Measurements from ENCODE around the gene SLC23A1.

The SLC23A1 gene

DNA sequence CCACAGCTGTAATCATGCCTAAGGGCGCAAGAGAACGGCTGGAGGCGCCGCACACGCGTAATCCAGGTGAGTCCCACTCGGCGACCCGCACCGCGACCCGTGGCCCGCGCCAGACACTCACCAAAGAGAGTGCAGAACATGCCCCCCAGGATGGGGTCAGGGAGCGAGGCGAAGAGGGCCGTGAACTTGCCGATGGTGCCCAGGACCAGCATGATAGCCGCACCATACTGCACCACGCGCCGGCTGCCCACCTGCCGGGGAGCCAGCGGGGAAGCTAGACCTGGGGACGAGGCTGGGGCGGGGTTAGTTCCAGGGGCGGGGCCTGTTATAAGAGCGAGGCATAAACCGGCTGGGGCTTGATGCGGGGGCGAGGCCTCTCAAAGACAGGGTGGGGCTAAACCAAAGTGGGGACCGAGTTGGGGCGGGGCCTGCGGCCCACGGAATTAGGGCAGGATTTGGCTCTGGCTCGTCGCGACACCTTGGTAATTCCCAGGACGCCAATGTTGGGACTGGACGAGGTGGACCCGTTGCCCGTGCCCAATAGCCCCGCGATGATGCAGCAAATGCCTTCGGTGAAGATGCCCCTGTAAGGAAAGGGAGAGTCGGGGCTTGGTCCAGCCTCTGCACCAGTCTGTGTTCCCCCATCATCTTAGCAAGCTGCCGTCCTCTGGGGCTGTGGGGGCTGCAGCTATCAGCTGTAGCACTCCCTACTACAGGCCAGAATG is 4.8 kb downstream of the SLC23A1 start:
- no peak for DNase-seq
- TF ChIP-seq, protein P1, sequence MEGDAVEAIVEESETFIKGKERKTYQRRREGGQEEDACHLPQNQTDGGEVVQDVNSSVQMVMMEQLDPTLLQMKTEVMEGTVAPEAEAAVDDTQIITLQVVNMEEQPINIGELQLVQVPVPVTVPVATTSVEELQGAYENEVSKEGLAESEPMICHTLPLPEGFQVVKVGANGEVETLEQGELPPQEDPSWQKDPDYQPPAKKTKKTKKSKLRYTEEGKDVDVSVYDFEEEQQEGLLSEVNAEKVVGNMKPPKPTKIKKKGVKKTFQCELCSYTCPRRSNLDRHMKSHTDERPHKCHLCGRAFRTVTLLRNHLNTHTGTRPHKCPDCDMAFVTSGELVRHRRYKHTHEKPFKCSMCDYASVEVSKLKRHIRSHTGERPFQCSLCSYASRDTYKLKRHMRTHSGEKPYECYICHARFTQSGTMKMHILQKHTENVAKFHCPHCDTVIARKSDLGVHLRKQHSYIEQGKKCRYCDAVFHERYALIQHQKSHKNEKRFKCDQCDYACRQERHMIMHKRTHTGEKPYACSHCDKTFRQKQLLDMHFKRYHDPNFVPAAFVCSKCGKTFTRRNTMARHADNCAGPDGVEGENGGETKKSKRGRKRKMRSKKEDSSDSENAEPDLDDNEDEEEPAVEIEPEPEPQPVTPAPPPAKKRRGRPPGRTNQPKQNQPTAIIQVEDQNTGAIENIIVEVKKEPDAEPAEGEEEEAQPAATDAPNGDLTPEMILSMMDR (IDR thresholded peaks at IDR 0.05; ENCODE audit: low read depth, low read length) = no peak
- Histone ChIP-seq H3K4me3 (ENCODE audit: low read depth, low read length) (no peak overlapping the region), H3K27me3 (no peaks in the 10 kb centered on the region), H3K4me1 (peaks cover 6% of the 10 kb centered on the region), H3K36me3 (no peaks in the 10 kb centered on the region; the same call in 1 of the 2 replicates), H3K9me3 (no peaks in the 10 kb centered on the region)

DNA sequence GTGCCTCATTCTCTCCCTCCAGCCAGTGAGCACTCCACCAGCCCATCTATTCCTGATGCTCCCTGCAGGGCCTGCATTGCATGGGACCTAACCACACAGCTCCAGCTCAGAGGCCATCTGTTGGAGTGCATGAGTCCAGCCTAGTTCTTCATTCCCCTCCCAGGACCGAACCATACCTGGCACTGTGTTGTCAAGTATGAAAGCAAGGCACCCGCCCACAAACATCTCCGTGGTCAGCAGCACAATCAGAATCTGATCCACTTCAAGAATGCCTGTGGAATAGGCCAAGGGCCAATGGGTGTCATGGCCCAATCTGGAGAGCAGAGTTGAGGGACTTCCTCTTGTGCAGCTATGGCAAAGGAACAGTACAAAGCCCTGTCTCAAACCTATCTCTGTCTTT is 5.9 kb downstream of the SLC23A1 start:
- H3K9me3 ChIP-seq = no peaks in the 10 kb centered on the region
- no peak overlapping the region for H3K4me3 ChIP-seq (ENCODE audit: low read depth, low read length)
- DNase-seq = no peak
- H3K4me1 ChIP-seq = no peaks in the 10 kb centered on the region
- H3K27me3 ChIP-seq = no peaks in the 10 kb centered on the region
- TF ChIP-seq, protein P1 (IDR thresholded peaks at IDR 0.05; ENCODE audit: low read depth, low read length) = no peak
- peaks cover 6% of the 10 kb centered on the region for H3K36me3 ChIP-seq

DNA sequence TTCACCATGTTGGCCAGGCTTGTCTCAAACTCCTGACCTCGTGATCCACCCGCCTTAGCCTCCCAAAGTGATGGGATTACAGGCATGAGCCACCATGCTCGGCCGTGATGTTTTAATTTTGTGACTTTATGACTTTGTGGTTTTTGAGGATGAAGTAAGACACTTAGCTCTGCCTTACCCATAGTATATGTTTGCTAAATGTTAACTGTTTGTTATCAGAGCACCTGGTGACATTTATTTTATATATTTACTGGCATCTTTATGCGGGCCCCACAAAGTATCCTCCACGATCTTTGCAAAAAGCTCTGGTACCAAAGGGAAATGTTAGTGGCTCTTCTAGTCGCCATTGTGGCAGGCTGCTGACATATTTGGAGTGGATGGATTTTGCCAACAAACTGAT is 6.7 kb downstream of the SLC23A1 start:
- Histone ChIP-seq H3K9me3 (no peaks in the 10 kb centered on the region), H3K4me3 (ENCODE audit: low read depth, low read length) (no peak overlapping the region), H3K27me3 (no peaks in the 10 kb centered on the region), H3K4me1 (no peaks in the 10 kb centered on the region), H3K36me3 (peaks cover 13% of the 10 kb centered on the region)
- no peak for DNase-seq
- TF ChIP-seq, protein P1 (IDR thresholded peaks at IDR 0.05; ENCODE audit: low read depth, low read length) = no peak

DNA sequence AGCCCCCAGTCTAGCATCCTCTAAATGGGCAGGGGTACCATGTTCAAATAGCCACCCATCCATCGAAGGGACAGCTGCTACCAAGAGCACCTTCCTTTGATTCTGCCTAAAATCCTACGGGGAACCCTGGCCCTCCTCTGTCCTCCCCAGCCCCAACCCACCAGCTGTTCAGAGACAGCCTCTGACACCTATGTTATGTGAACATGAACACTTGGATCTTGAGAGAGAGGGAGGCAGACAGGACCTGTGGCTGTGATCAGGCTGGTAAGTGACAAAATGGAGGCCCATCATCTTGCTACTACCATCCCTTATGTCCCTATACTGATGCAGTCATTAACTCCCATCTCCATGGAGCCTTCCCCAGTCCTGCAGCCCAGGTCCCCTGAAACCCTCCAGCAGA is 8.2 kb downstream of the SLC23A1 start:
- H3K36me3 ChIP-seq = peaks cover 16% of the 10 kb centered on the region
- H3K9me3 ChIP-seq = no peaks in the 10 kb centered on the region
- H3K4me3 ChIP-seq (ENCODE audit: low read depth, low read length) = no peak overlapping the region
- no peak for DNase-seq
- H3K27me3 ChIP-seq = no peaks in the 10 kb centered on the region
- no peaks in the 10 kb centered on the region for H3K4me1 ChIP-seq
- TF ChIP-seq, protein P1 (IDR thresholded peaks at IDR 0.05; ENCODE audit: low read depth, low read length) = 0 out of 2 replicates have a peak, but pooled peaks have one; percentile 3

DNA sequence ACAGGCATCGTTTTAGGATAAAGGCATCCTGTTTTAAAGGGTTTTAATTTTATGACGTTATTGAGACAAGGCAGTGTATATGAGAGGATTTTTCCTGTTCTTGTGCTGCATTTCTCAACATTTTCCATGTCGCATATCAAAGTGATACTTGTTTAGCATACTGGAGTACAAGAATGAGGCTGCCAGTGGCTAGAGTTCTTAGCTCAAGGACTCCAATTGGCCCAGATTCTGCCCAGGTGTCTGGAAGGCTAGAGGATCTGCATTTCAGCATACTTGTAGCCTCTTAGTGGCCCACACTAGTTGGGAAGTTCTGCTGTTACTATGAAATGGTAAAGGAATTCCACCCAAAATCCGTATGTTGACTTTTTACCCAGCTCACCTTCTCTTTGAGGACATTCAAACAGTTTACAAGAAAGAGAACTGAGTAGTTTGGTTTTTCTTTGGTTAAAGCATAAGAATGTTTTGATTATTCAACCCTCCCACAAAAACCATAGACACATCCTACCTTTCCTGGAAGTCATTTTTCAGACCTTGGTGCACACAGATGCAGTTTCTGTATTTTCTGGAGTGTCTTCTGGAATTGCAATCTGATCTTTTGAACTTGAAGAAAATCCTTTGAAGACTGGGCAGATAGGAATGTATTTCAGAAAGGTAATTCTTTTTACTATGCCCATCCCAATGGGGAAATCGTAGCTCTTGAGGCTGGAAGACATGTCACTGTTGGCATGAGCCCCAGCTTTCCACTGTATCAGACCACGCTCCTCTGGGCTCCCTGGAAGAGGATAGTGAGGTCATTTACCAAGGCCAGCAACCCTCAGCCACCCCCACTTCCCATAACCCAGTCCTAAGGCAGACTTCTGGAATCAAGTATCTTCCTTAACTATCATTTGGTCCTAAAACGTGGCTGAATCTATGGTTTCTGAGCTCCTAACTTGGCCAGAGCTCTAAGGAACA is 11.3 kb downstream of the SLC23A1 start:
- Histone ChIP-seq H3K9me3 (no peaks in the 10 kb centered on the region), H3K36me3 (peaks cover 35% of the 10 kb centered on the region), H3K4me1 (no peaks in the 10 kb centered on the region), H3K4me3 (ENCODE audit: low read depth, low read length) (no peak overlapping the region), H3K27me3 (no peaks in the 10 kb centered on the region)
- DNase-seq = no peak
- TF ChIP-seq, protein P1 (IDR thresholded peaks at IDR 0.05; ENCODE audit: low read depth, low read length) = no peak
